B cell (primary cell): ENCODE data around the gene RNF166. TPM values are rescaled to one million over a fixed set of nuclear protein-coding genes. Genes with fewer than 3 reads are reported as not detected.

ENCODE experiments used
- ATAC-seq: fragments of 200-7000 bp; cut with Tn5 transposase; one replicate; pipeline ENCODE4 v1.10.0; 2021; ENCODE audit warnings: low read depth, mild to moderate bottlenecking, moderate number of reproducible peaks, moderate library complexity
- CTCF ChIA-PET: fragments of 350-600 bp; sonication (Branson Sonifier 250); formaldehyde crosslinking; loops from one replicate; lab custom pipeline; 2021; ENCODE audit warnings: antibody characterized with exemption, inconsistent platforms; lab: Charles Lee
- POLR2A ChIA-PET: fragments of 350-600 bp; sonication (Branson Sonifier 250); formaldehyde crosslinking; loops from one replicate; lab custom pipeline; 2021; ENCODE audit warnings: antibody characterized with exemption; lab: Charles Lee
- DNase-seq: peaks from one replicate; pipeline ENCODE4 v3.0.0; 2013
- H2AFZ ChIP-seq: 2 replicates; pipeline ENCODE4 v1.6.1; 2012; ENCODE audit warnings: mild to moderate bottlenecking, low read depth, low read length; ENCODE audit not compliant: insufficient read depth, poor library complexity, severe bottlenecking
- H3K27ac ChIP-seq, 2 donors: 1 replicate in 1 of 2; 2 replicates in 1 of 2; pipeline ENCODE4 v1.5.1; 2012 to 2013; ENCODE audit warnings: low read length in 2 of 2, mild to moderate bottlenecking in 2 of 2, moderate library complexity in 1 of 2
- H3K27me3 ChIP-seq, 4 experiments: fragments of 200-600 bp in 1 of 4; sonication (generic) in 1 of 4; replicated peaks in 1 of 4; 1 replicate in 2 of 4; 2 replicates in 2 of 4; pipeline versions ENCODE4 v1.6.1 to v1.7.0; 2013 to 2016; ENCODE audit warnings: low read length in 3 of 4, mild to moderate bottlenecking in 2 of 4, mixed read lengths in 1 of 4, moderate library complexity in 1 of 4; ENCODE audit not compliant: insufficient read depth in 4 of 4, control insufficient read depth in 3 of 4; ENCODE audit errors: control extremely low read depth in 1 of 4
- H3K36me3 ChIP-seq, 2 experiments: replicated peaks in 1 of 2; 1 replicate in 1 of 2; 2 replicates in 1 of 2; pipeline versions ENCODE4 v1.6.1 to v1.7.1; 2013; ENCODE audit warnings: low read length in 1 of 2; ENCODE audit not compliant: insufficient read depth in 2 of 2, control insufficient read depth in 1 of 2; ENCODE audit errors: control extremely low read depth in 1 of 2, extremely low read depth in 1 of 2
- H3K4me1 ChIP-seq, 2 donors: fragments of 200-600 bp in 1 of 2; sonication (generic) in 1 of 2; 1 replicate in 1 of 2; 2 replicates in 1 of 2; pipeline versions ENCODE4 v1.5.1 to v1.6.1; 2013 to 2017; ENCODE audit warnings: low read length in 2 of 2; ENCODE audit not compliant: control insufficient read depth in 2 of 2, insufficient read depth in 2 of 2
- H3K4me2 ChIP-seq: replicated peaks from 2 replicates; pipeline ENCODE3; 2012; ENCODE audit warnings: mild to moderate bottlenecking, low read depth, low read length; ENCODE audit not compliant: poor library complexity, severe bottlenecking
- H3K4me3 ChIP-seq, 5 experiments: fragments of 200-600 bp in 1 of 5; sonication (generic) in 1 of 5; 1 replicate in 3 of 5; 2 replicates in 2 of 5; pipeline versions ENCODE4 v1.5.1 to v1.7.0; 2011 to 2016; ENCODE audit warnings: low read length in 4 of 5, mild to moderate bottlenecking in 4 of 5, low read depth in 2 of 5, control low read depth in 1 of 5, moderate library complexity in 1 of 5; ENCODE audit not compliant: insufficient read depth in 1 of 5; ENCODE audit errors: control extremely low read depth in 1 of 5, extremely low read depth in 1 of 5
- H3K79me2 ChIP-seq: fragments of 200-600 bp; sonication (generic); one replicate; pipeline ENCODE4 v1.6.0; 2016; ENCODE audit warnings: low read length; ENCODE audit not compliant: control insufficient read depth, insufficient read depth
- H3K9ac ChIP-seq: fragments of 200-600 bp; sonication (generic); 2 replicates; pipeline ENCODE4 v1.6.1; 2017; ENCODE audit warnings: mild to moderate bottlenecking, low read length, moderate library complexity
- H3K9me3 ChIP-seq, 3 donors: one replicate each; pipeline versions ENCODE4 v1.6.1 to v1.7.1; 2013; ENCODE audit warnings: low read length in 2 of 3; ENCODE audit not compliant: control insufficient read depth in 2 of 3, insufficient read depth in 1 of 3; ENCODE audit errors: control extremely low read depth in 1 of 3
- H4K20me1 ChIP-seq: 2 replicates; pipeline ENCODE4 v1.6.0; 2012; ENCODE audit warnings: mild to moderate bottlenecking, low read length; ENCODE audit not compliant: insufficient read depth, control insufficient read depth, poor library complexity, severe bottlenecking
- H3K27ac Mint-ChIP-seq: one replicate; pipeline ENCODE4 v1.8.0; 2021; ENCODE audit warnings: mixed read lengths
- H3K27me3 Mint-ChIP-seq: one replicate; pipeline ENCODE4 v1.8.0; 2021; ENCODE audit warnings: mixed read lengths
- H3K4me1 Mint-ChIP-seq: one replicate; pipeline ENCODE4 v1.8.0; 2021; ENCODE audit warnings: mixed read lengths
- H3K4me3 Mint-ChIP-seq: one replicate; pipeline ENCODE4 v1.8.0; 2021; ENCODE audit warnings: mixed read lengths
- H3K9me3 Mint-ChIP-seq: one replicate; pipeline ENCODE4 v1.8.0; 2022; ENCODE audit warnings: mixed read lengths; ENCODE audit not compliant: insufficient read depth
- CTCF ChIP-seq: fragments of 200-600 bp; IDR thresholded peaks from one replicate; pipeline ENCODE4 v1.8.0; 2022; ENCODE audit warnings: antibody characterized with exemption, mild to moderate bottlenecking
- EZH2 ChIP-seq: IDR thresholded peaks from 2 replicates; pipeline ENCODE4 v1.6.1; 2012; ENCODE audit warnings: borderline replicate concordance, low read depth, mild to moderate bottlenecking, moderate library complexity, low read length; ENCODE audit not compliant: insufficient read depth, poor library complexity, severe bottlenecking
- WGBS: methylation state at CpG from one replicate; pipeline ENCODE4 v1.1.5; 2013; ENCODE audit warnings: missing lambda C conversion rate; ENCODE audit not compliant: insufficient coverage; 5-methylcytosine and 5-hydroxymethylcytosine counted together
- intact Hi-C: fragments of 100-400 bp; cut with micrococcal nuclease; formaldehyde crosslinking; loops from one replicate; pipeline ENCODE4 v1.10.0; 2022
- polyA plus RNA-seq: library from polyadenylated mRNA; depleted of rRNA; stranded (reverse); fragments of >200 nt; gene quantifications from 2 replicates; pipeline ENCODE4 v1.2.3, GENCODE V29; 2012
- total RNA-seq, 2 donors: library from RNA; stranded (reverse); fragments of 120-200 nt in 1 of 2; gene quantifications; 1 replicate in 1 of 2; 2 replicates in 1 of 2; pipeline versions ENCODE4 v1.2.3 to v1.2.4, GENCODE V29; 2013 to 2022

RNF166 gene
- total and polyA plus RNA-seq, 2 donors (not counting 1 experiment from before 2014, with no cell fraction given) = 64.1 to 65.0 TPM

GRCh38 chr16:88649195-88649923 lies 56.8 kb downstream of the RNF166 start:
- Mint-ChIP-seq H3K27ac (peak overlapping the region; percentile 98), H3K27me3 (no peaks in the 10 kb centered on the region), H3K9me3 (no peaks in the 10 kb centered on the region), H3K4me1 (peaks cover 53% of the 10 kb centered on the region), H3K4me3 (peak overlapping the region; percentile 96)
- Histone ChIP-seq H3K4me2 (peak overlapping the region; percentile 99), H3K27me3 (no peaks in the 10 kb centered on the region), H3K36me3 (peaks cover 0 to 53% of the 10 kb centered on the region in 2 experiments), H3K4me3 (peak overlapping the region; percentile 73 to 98 (median 92)), H3K79me2 (peaks cover 68% of the 10 kb centered on the region), H3K27ac (peak overlapping the region; percentile 98 to 99), H4K20me1 (peaks cover 69% of the 10 kb centered on the region), H3K9me3 (no peaks in the 10 kb centered on the region), H3K9ac (peak overlapping the region; percentile 92), H2AFZ (no peak overlapping the region), H3K4me1 (peaks cover 46 to 76% of the 10 kb centered on the region in 2 donors)
- 60% methylated on average over 20 of the region's 20 CpGs for WGBS
- no peak for ATAC-seq
- ChIA-PET POLR2A (interaction anchor here (0.7 to 3.4 kb wide), 9 partner anchors 10 to 56 kb away, joined by 3 to 32 read pairs (median 4); partner anchors contain the start of genes IL17C and MVD), CTCF (interaction anchor here (1.2 to 3.2 kb wide), 5 partner anchors 12 to 54 kb away, joined by 3 to 9 read pairs (median 6); no protein-coding TSS in a partner anchor)
- intact Hi-C loops = no loop called here
- no peak for DNase-seq
- TF ChIP-seq EZH2 = no peak
- TF ChIP-seq CTCF = no peak
